H9 (cell line): ENCODE data around the gene ANKRD53. TPM values are rescaled to one million over a fixed set of nuclear protein-coding genes. Genes with fewer than 3 reads are reported as not detected.

Source experiments
- DNase-seq: peaks from one replicate; pipeline ENCODE4 v3.0.0-alpha.2; 2017
- H2AFZ ChIP-seq: one replicate; pipeline ENCODE4 v1.6.1; 2013; ENCODE audit warnings: mild to moderate bottlenecking, low read length, control low read depth, moderate library complexity
- H2AK5ac ChIP-seq: 2 replicates; pipeline ENCODE4 v1.6.1; 2013; ENCODE audit warnings: low read length, control low read depth, mixed read lengths; ENCODE audit not compliant: insufficient read length
- H2BK120ac ChIP-seq: one replicate; pipeline ENCODE4 v1.6.1; 2013; ENCODE audit warnings: low read depth, mild to moderate bottlenecking, low read length, control low read depth, inconsistent platforms; ENCODE audit not compliant: poor library complexity, severe bottlenecking
- H2BK12ac ChIP-seq: 2 replicates; pipeline ENCODE4 v1.6.1; 2013; ENCODE audit warnings: low read length, control low read depth, mixed read lengths, low read depth; ENCODE audit not compliant: insufficient read length
- H2BK15ac ChIP-seq: 2 replicates; pipeline ENCODE4 v1.6.1; 2013; ENCODE audit warnings: low read depth, low read length, control low read depth
- H2BK20ac ChIP-seq: one replicate; pipeline ENCODE4 v1.6.1; 2013; ENCODE audit warnings: low read depth, mild to moderate bottlenecking, low read length, control low read depth, inconsistent platforms; ENCODE audit not compliant: poor library complexity, severe bottlenecking
- H2BK5ac ChIP-seq: 2 replicates; pipeline ENCODE4 v1.6.1; 2013; ENCODE audit warnings: low read length, control low read depth, mixed read lengths; ENCODE audit not compliant: insufficient read length
- H3K14ac ChIP-seq: 2 replicates; pipeline ENCODE4 v1.6.1; 2013; ENCODE audit warnings: low read length, control low read depth; ENCODE audit not compliant: insufficient read depth
- H3K18ac ChIP-seq: 2 replicates; pipeline ENCODE4 v1.6.1; 2013; ENCODE audit warnings: low read depth, mild to moderate bottlenecking, mixed read lengths, low read length, control low read depth; ENCODE audit not compliant: insufficient read length
- H3K23ac ChIP-seq: 2 replicates; pipeline ENCODE4 v1.6.1; 2013; ENCODE audit warnings: low read length, control low read depth, mixed read lengths, low read depth; ENCODE audit not compliant: insufficient read length
- H3K23me2 ChIP-seq: 2 replicates; pipeline ENCODE4 v1.6.1; 2013; ENCODE audit warnings: low read depth, mild to moderate bottlenecking, mixed read lengths, low read length, control low read depth; ENCODE audit not compliant: insufficient read length, poor library complexity, severe bottlenecking
- H3K27ac ChIP-seq: 2 replicates; pipeline ENCODE4 v1.5.1; 2013; ENCODE audit warnings: low read length, control low read depth, mixed read lengths, low read depth; ENCODE audit not compliant: insufficient read length
- H3K27me3 ChIP-seq: 2 replicates; pipeline ENCODE4 v1.6.1; 2013; ENCODE audit warnings: low read length, control low read depth, inconsistent platforms; ENCODE audit not compliant: insufficient read depth
- H3K4ac ChIP-seq: 2 replicates; pipeline ENCODE4 v1.6.1; 2013; ENCODE audit warnings: low read depth, mild to moderate bottlenecking, control low read depth, inconsistent platforms, low read length, moderate library complexity
- H3K4me1 ChIP-seq: 2 replicates; pipeline ENCODE4 v1.6.1; 2013; ENCODE audit warnings: low read length, control low read depth, inconsistent platforms; ENCODE audit not compliant: insufficient read depth
- H3K4me2 ChIP-seq: 2 replicates; pipeline ENCODE4 v1.6.1; 2013; ENCODE audit warnings: low read length, control low read depth, mixed read lengths; ENCODE audit not compliant: insufficient read length, insufficient read depth
- H3K56ac ChIP-seq: 2 replicates; pipeline ENCODE4 v1.6.1; 2013; ENCODE audit warnings: low read depth, mild to moderate bottlenecking, mixed read lengths, low read length, control low read depth; ENCODE audit not compliant: insufficient read length
- H3K79me1 ChIP-seq: 2 replicates; pipeline ENCODE4 v1.6.1; 2013; ENCODE audit warnings: low read depth, mild to moderate bottlenecking, moderate library complexity, low read length, control low read depth, inconsistent platforms; ENCODE audit not compliant: insufficient read depth, poor library complexity, severe bottlenecking
- H3K79me2 ChIP-seq: 2 replicates; pipeline ENCODE4 v1.6.1; 2013; ENCODE audit warnings: low read length, control low read depth, inconsistent platforms; ENCODE audit not compliant: insufficient read depth
- H3K9ac ChIP-seq: 2 replicates; pipeline ENCODE4 v1.6.1; 2013; ENCODE audit warnings: low read length, control low read depth, mixed read lengths; ENCODE audit not compliant: insufficient read length; ENCODE audit errors: extremely low read depth
- H3K9me3 ChIP-seq: one replicate; pipeline ENCODE4 v1.6.1; 2013; ENCODE audit warnings: low read depth, low read length, inconsistent platforms; ENCODE audit not compliant: control insufficient read depth
- H3T11ph ChIP-seq: one replicate; pipeline ENCODE4 v1.6.1; 2013; ENCODE audit warnings: mild to moderate bottlenecking, low read length, control low read depth, inconsistent platforms
- H4K20me1 ChIP-seq: one replicate; pipeline ENCODE4 v1.6.1; 2013; ENCODE audit not compliant: control insufficient read depth, insufficient read length, insufficient read depth
- H4K5ac ChIP-seq: 2 replicates; pipeline ENCODE4 v1.6.1; 2013; ENCODE audit warnings: low read depth, mild to moderate bottlenecking, mixed read lengths, low read length, control low read depth; ENCODE audit not compliant: insufficient read length
- H4K8ac ChIP-seq: replicated peaks from 2 replicates; pipeline ENCODE4 v1.6.1; 2013; ENCODE audit warnings: low read length, control low read depth, mixed read lengths, low read depth; ENCODE audit not compliant: insufficient read length
- H4K91ac ChIP-seq: 2 replicates; pipeline ENCODE4 v1.6.1; 2013; ENCODE audit warnings: low read depth, mild to moderate bottlenecking, moderate library complexity, mixed read lengths, low read length, control low read depth; ENCODE audit not compliant: insufficient read length
- H3K27ac Mint-ChIP-seq, 3 experiments: 2 replicates in 2 of 3; 3 replicates in 1 of 3; pipeline ENCODE4 v1.8.0; 2020 to 2021; ENCODE audit warnings: mixed read lengths in 3 of 3, mild to moderate bottlenecking in 1 of 3, moderate library complexity in 1 of 3
- H3K27me3 Mint-ChIP-seq: 2 replicates; pipeline ENCODE4 v1.8.0; 2021; ENCODE audit warnings: low read depth, mild to moderate bottlenecking, moderate library complexity, mixed read lengths
- H3K36me3 Mint-ChIP-seq, 3 experiments: 2 replicates in 2 of 3; 3 replicates in 1 of 3; pipeline ENCODE4 v1.8.0; 2020 to 2021; ENCODE audit warnings: low read depth in 3 of 3, mixed read lengths in 3 of 3; ENCODE audit not compliant: insufficient read depth in 1 of 3
- H3K4me1 Mint-ChIP-seq, 2 experiments: 2 replicates each; pipeline ENCODE4 v1.8.0; 2020; ENCODE audit warnings: mixed read lengths in 2 of 2
- H3K4me3 Mint-ChIP-seq, 2 experiments: 2 replicates in 1 of 2; 3 replicates in 1 of 2; pipeline ENCODE4 v1.8.0; 2020 to 2021; ENCODE audit warnings: mild to moderate bottlenecking in 2 of 2, mixed read lengths in 2 of 2, moderate library complexity in 1 of 2
- H3K9me3 Mint-ChIP-seq, 2 experiments: 2 replicates in 1 of 2; 3 replicates in 1 of 2; pipeline ENCODE4 v1.8.0; 2020; ENCODE audit warnings: mild to moderate bottlenecking in 2 of 2, mixed read lengths in 2 of 2, moderate library complexity in 1 of 2
- CTCF ChIP-seq: fragments of 200-600 bp; sonication (generic); conservative IDR thresholded peaks from 3 replicates; pipeline ENCODE4 v1.8.0; 2021; ENCODE audit warnings: antibody characterized with exemption, mild to moderate bottlenecking
- WGBS: extraction: QIAGEN DNeasy Blood & Tissue Kit; methylation state at CpG from one replicate; pipeline ENCODE4 v1.1.7; 2013; ENCODE audit warnings: missing lambda C conversion rate, low lambda C conversion rate, mixed read lengths; ENCODE audit not compliant: insufficient read length; ENCODE audit errors: extremely low coverage; 5-methylcytosine and 5-hydroxymethylcytosine counted together
- total RNA-seq: library from RNA; stranded (reverse); gene quantifications from 2 replicates; pipeline ENCODE4 v1.2.1, GENCODE V29; 2021

ANKRD53 gene
- total RNA-seq, 1 experiment from 2014 or later = 0.28 TPM

GRCh38 chr2:70964596-70965386 is 13.6 kb upstream of the ANKRD53 start:
- no peaks in the 10 kb centered on the region for H4K20me1 ChIP-seq
- H2BK120ac ChIP-seq = no peak overlapping the region
- no peak overlapping the region for H2BK20ac ChIP-seq
- H4K8ac ChIP-seq = no peak overlapping the region
- H3K79me1 ChIP-seq = no peaks in the 10 kb centered on the region
- H3K9ac ChIP-seq = no peak overlapping the region
- H3K4ac ChIP-seq = no peak overlapping the region
- H3K18ac ChIP-seq = no peak overlapping the region
- no peak overlapping the region for H3K23ac ChIP-seq
- peak; percentile 92 for TF ChIP-seq CTCF
- H3K79me2 ChIP-seq = no peaks in the 10 kb centered on the region
- no peak overlapping the region for H2BK15ac ChIP-seq
- no peaks in the 10 kb centered on the region for H3K36me3 Mint-ChIP-seq
- no peaks in the 10 kb centered on the region; a peak in 2 of 5 replicates for H3K9me3 Mint-ChIP-seq
- no peak overlapping the region for H3K27ac Mint-ChIP-seq
- no peak overlapping the region for H4K91ac ChIP-seq
- peaks cover 3 to 5% of the 10 kb centered on the region in 2 experiments for H3K4me1 Mint-ChIP-seq
- peaks cover 15% of the 10 kb centered on the region; the same call in 1 of the 2 replicates for H3K27me3 ChIP-seq
- H3K23me2 ChIP-seq = peaks cover 7% of the 10 kb centered on the region
- H2BK5ac ChIP-seq = no peak overlapping the region
- H3K56ac ChIP-seq = no peak overlapping the region
- no peak overlapping the region for H3T11ph ChIP-seq
- no peak overlapping the region for H2AFZ ChIP-seq
- no peaks in the 10 kb centered on the region for H3K4me1 ChIP-seq
- peak; percentile 87 for DNase-seq
- whole genome bisulfite sequencing = no CpG with 5 or more reads among the region's 59 CpGs
- peaks cover 95% of the 10 kb centered on the region for H3K27me3 Mint-ChIP-seq
- H3K14ac ChIP-seq = no peak overlapping the region; the same call in 1 of the 2 replicates
- H2AK5ac ChIP-seq = no peak overlapping the region
- no peak overlapping the region for H4K5ac ChIP-seq
- H3K9me3 ChIP-seq = no peaks in the 10 kb centered on the region
- peak overlapping the region; percentile 47 to 83 for H3K4me3 Mint-ChIP-seq
- no peak overlapping the region for H2BK12ac ChIP-seq
- H3K27ac ChIP-seq = no peak overlapping the region
- peak overlapping the region; percentile 42 for H3K4me2 ChIP-seq
